B cell (primary cell): Measurements from ENCODE around the gene ST6GALNAC5. TPM values are rescaled to one million over a fixed set of nuclear protein-coding genes. Genes with fewer than 3 reads are reported as not detected.

Source experiments
- ATAC-seq: fragments of 200-7000 bp; cut with Tn5 transposase; one replicate; pipeline ENCODE4 v1.10.0; 2021; ENCODE audit warnings: low read depth, mild to moderate bottlenecking, moderate number of reproducible peaks, moderate library complexity
- CTCF ChIA-PET: fragments of 350-600 bp; sonication (Branson Sonifier 250); formaldehyde crosslinking; loops from one replicate; lab custom pipeline; 2021; ENCODE audit warnings: antibody characterized with exemption, inconsistent platforms; lab: Charles Lee
- POLR2A ChIA-PET: fragments of 350-600 bp; sonication (Branson Sonifier 250); formaldehyde crosslinking; loops from one replicate; lab custom pipeline; 2021; ENCODE audit warnings: antibody characterized with exemption; lab: Charles Lee
- DNase-seq: peaks from one replicate; pipeline ENCODE4 v3.0.0; 2013
- H2AFZ ChIP-seq: 2 replicates; pipeline ENCODE4 v1.6.1; 2012; ENCODE audit warnings: mild to moderate bottlenecking, low read depth, low read length; ENCODE audit not compliant: insufficient read depth, poor library complexity, severe bottlenecking
- H3K27ac ChIP-seq, 2 donors: 1 replicate in 1 of 2; 2 replicates in 1 of 2; pipeline ENCODE4 v1.5.1; 2012 to 2013; ENCODE audit warnings: low read length in 2 of 2, mild to moderate bottlenecking in 2 of 2, moderate library complexity in 1 of 2
- H3K27me3 ChIP-seq, 4 experiments: fragments of 200-600 bp in 1 of 4; sonication (generic) in 1 of 4; replicated peaks in 1 of 4; 1 replicate in 2 of 4; 2 replicates in 2 of 4; pipeline versions ENCODE4 v1.6.1 to v1.7.0; 2013 to 2016; ENCODE audit warnings: low read length in 3 of 4, mild to moderate bottlenecking in 2 of 4, mixed read lengths in 1 of 4, moderate library complexity in 1 of 4; ENCODE audit not compliant: insufficient read depth in 4 of 4, control insufficient read depth in 3 of 4; ENCODE audit errors: control extremely low read depth in 1 of 4
- H3K36me3 ChIP-seq, 2 experiments: replicated peaks in 1 of 2; 1 replicate in 1 of 2; 2 replicates in 1 of 2; pipeline versions ENCODE4 v1.6.1 to v1.7.1; 2013; ENCODE audit warnings: low read length in 1 of 2; ENCODE audit not compliant: insufficient read depth in 2 of 2, control insufficient read depth in 1 of 2; ENCODE audit errors: control extremely low read depth in 1 of 2, extremely low read depth in 1 of 2
- H3K4me1 ChIP-seq, 2 donors: fragments of 200-600 bp in 1 of 2; sonication (generic) in 1 of 2; 1 replicate in 1 of 2; 2 replicates in 1 of 2; pipeline versions ENCODE4 v1.5.1 to v1.6.1; 2013 to 2017; ENCODE audit warnings: low read length in 2 of 2; ENCODE audit not compliant: control insufficient read depth in 2 of 2, insufficient read depth in 2 of 2
- H3K4me2 ChIP-seq: replicated peaks from 2 replicates; pipeline ENCODE3; 2012; ENCODE audit warnings: mild to moderate bottlenecking, low read depth, low read length; ENCODE audit not compliant: poor library complexity, severe bottlenecking
- H3K4me3 ChIP-seq, 5 experiments: fragments of 200-600 bp in 1 of 5; sonication (generic) in 1 of 5; 1 replicate in 3 of 5; 2 replicates in 2 of 5; pipeline versions ENCODE4 v1.5.1 to v1.7.0; 2011 to 2016; ENCODE audit warnings: low read length in 4 of 5, mild to moderate bottlenecking in 4 of 5, low read depth in 2 of 5, control low read depth in 1 of 5, moderate library complexity in 1 of 5; ENCODE audit not compliant: insufficient read depth in 1 of 5; ENCODE audit errors: control extremely low read depth in 1 of 5, extremely low read depth in 1 of 5
- H3K79me2 ChIP-seq: fragments of 200-600 bp; sonication (generic); one replicate; pipeline ENCODE4 v1.6.0; 2016; ENCODE audit warnings: low read length; ENCODE audit not compliant: control insufficient read depth, insufficient read depth
- H3K9ac ChIP-seq: fragments of 200-600 bp; sonication (generic); 2 replicates; pipeline ENCODE4 v1.6.1; 2017; ENCODE audit warnings: mild to moderate bottlenecking, low read length, moderate library complexity
- H3K9me3 ChIP-seq, 3 donors: one replicate each; pipeline versions ENCODE4 v1.6.1 to v1.7.1; 2013; ENCODE audit warnings: low read length in 2 of 3; ENCODE audit not compliant: control insufficient read depth in 2 of 3, insufficient read depth in 1 of 3; ENCODE audit errors: control extremely low read depth in 1 of 3
- H4K20me1 ChIP-seq: 2 replicates; pipeline ENCODE4 v1.6.0; 2012; ENCODE audit warnings: mild to moderate bottlenecking, low read length; ENCODE audit not compliant: insufficient read depth, control insufficient read depth, poor library complexity, severe bottlenecking
- H3K27ac Mint-ChIP-seq: one replicate; pipeline ENCODE4 v1.8.0; 2021; ENCODE audit warnings: mixed read lengths
- H3K27me3 Mint-ChIP-seq: one replicate; pipeline ENCODE4 v1.8.0; 2021; ENCODE audit warnings: mixed read lengths
- H3K4me1 Mint-ChIP-seq: one replicate; pipeline ENCODE4 v1.8.0; 2021; ENCODE audit warnings: mixed read lengths
- H3K4me3 Mint-ChIP-seq: one replicate; pipeline ENCODE4 v1.8.0; 2021; ENCODE audit warnings: mixed read lengths
- H3K9me3 Mint-ChIP-seq: one replicate; pipeline ENCODE4 v1.8.0; 2022; ENCODE audit warnings: mixed read lengths; ENCODE audit not compliant: insufficient read depth
- CTCF ChIP-seq: fragments of 200-600 bp; IDR thresholded peaks from one replicate; pipeline ENCODE4 v1.8.0; 2022; ENCODE audit warnings: antibody characterized with exemption, mild to moderate bottlenecking
- EZH2 ChIP-seq: IDR thresholded peaks from 2 replicates; pipeline ENCODE4 v1.6.1; 2012; ENCODE audit warnings: borderline replicate concordance, low read depth, mild to moderate bottlenecking, moderate library complexity, low read length; ENCODE audit not compliant: insufficient read depth, poor library complexity, severe bottlenecking
- WGBS: methylation state at CpG from one replicate; pipeline ENCODE4 v1.1.5; 2013; ENCODE audit warnings: missing lambda C conversion rate; ENCODE audit not compliant: insufficient coverage; 5-methylcytosine and 5-hydroxymethylcytosine counted together
- intact Hi-C: fragments of 100-400 bp; cut with micrococcal nuclease; formaldehyde crosslinking; loops from one replicate; pipeline ENCODE4 v1.10.0; 2022
- polyA plus RNA-seq: library from polyadenylated mRNA; depleted of rRNA; stranded (reverse); fragments of >200 nt; gene quantifications from 2 replicates; pipeline ENCODE4 v1.2.3, GENCODE V29; 2012
- total RNA-seq, 2 donors: library from RNA; stranded (reverse); fragments of 120-200 nt in 1 of 2; gene quantifications; 1 replicate in 1 of 2; 2 replicates in 1 of 2; pipeline versions ENCODE4 v1.2.3 to v1.2.4, GENCODE V29; 2013 to 2022

ST6GALNAC5 gene
- total and polyA plus RNA-seq, 2 donors (not counting 1 experiment from before 2014, with no cell fraction given) = not detected

- Mint-ChIP-seq H3K9me3 (peaks cover 8% of the 10 kb centered on the region), H3K4me1 (no peaks in the 10 kb centered on the region), H3K27me3 (no peaks in the 10 kb centered on the region), H3K27ac (no peak overlapping the region), H3K4me3 (no peak overlapping the region)
- no peak for TF ChIP-seq EZH2
- no peaks in the 10 kb centered on the region for H3K4me1 ChIP-seq
- H3K9ac ChIP-seq = no peak overlapping the region
- H3K36me3 ChIP-seq = no peaks in the 10 kb centered on the region
- H2AFZ ChIP-seq = no peak overlapping the region
- no peak for ATAC-seq
- no peak overlapping the region for H3K4me2 ChIP-seq
- no peak overlapping the region for H3K27ac ChIP-seq
- no peak overlapping the region for H3K4me3 ChIP-seq
- ChIA-PET POLR2A (no interaction called here), CTCF (interaction anchor here (0.6 kb wide), 1 partner anchor 239 kb away, joined by 3 read pairs; no protein-coding TSS in a partner anchor)
- H3K27me3 ChIP-seq = no peaks in the 10 kb centered on the region
- intact Hi-C loops = no loop called here
- 82% methylated on average over 3 of the region's 9 CpGs for WGBS
- H3K79me2 ChIP-seq = no peaks in the 10 kb centered on the region
- H3K9me3 ChIP-seq = peaks cover 0 to 2% (median 0%) of the 10 kb centered on the region in 3 donors
- no peaks in the 10 kb centered on the region for H4K20me1 ChIP-seq
- DNase-seq = no peak
Observed at GRCh38 chr1:77096496-77097255, 229.4 kb downstream of the ST6GALNAC5 start.

GRCh38 chr1:77100875-77101274, 233.6 kb downstream of the ST6GALNAC5 start:
- Histone ChIP-seq H3K36me3 (no peaks in the 10 kb centered on the region), H3K27me3 (no peaks in the 10 kb centered on the region), H3K4me3 (no peak overlapping the region), H3K4me2 (no peak overlapping the region), H4K20me1 (no peaks in the 10 kb centered on the region), H3K79me2 (no peaks in the 10 kb centered on the region), H3K4me1 (no peaks in the 10 kb centered on the region), H3K9me3 (peaks cover 0 to 2% (median 0%) of the 10 kb centered on the region in 3 donors), H3K27ac (no peak overlapping the region), H3K9ac (no peak overlapping the region), H2AFZ (no peak overlapping the region)
- CTCF ChIA-PET = no interaction called here
- POLR2A ChIA-PET = no interaction called here
- DNase-seq = no peak
- Mint-ChIP-seq H3K9me3 (peaks cover 8% of the 10 kb centered on the region), H3K4me3 (no peak overlapping the region), H3K27ac (no peak overlapping the region), H3K4me1 (no peaks in the 10 kb centered on the region), H3K27me3 (no peaks in the 10 kb centered on the region)
- intact Hi-C loops = no loop called here
- TF ChIP-seq EZH2 (no peak), CTCF (no peak)
- no peak for ATAC-seq
- no CpG with 5 or more reads among the region's 1 CpG for WGBS
